ENCODE results near the gene TRPV6.

GRCh38 chr7:142855756-142856564 is 29.6 kb downstream of the TRPV6 start:
- TF ChIP-seq CTCF (IDR thresholded peaks at IDR 0.05) (no peak), POLR2A (IDR thresholded peaks at IDR 0.05) (no peak)

Measured in ovary (tissue), 3 donors.